Activated CD8-positive, alpha-beta memory T cell treated with anti-CD3 and anti-CD28 coated beads, Interleukin-2, amount 50 U/mL, for 48 hours (primary cell): ENCODE results near the gene TMEM240.
A peak's percentile ranks its signal among the peaks of the same experiment; 100 is the strongest.
"Not testable (repeated sequence)": the region's sequence is repeated elsewhere in the genome, so short reads cannot be mapped to it uniquely, and the experiment has no call there.

ENCODE experiments used
- DNase-seq: peaks from one replicate; pipeline ENCODE4 v3.0.0-alpha.2; 2020

Gene TMEM240

DNA sequence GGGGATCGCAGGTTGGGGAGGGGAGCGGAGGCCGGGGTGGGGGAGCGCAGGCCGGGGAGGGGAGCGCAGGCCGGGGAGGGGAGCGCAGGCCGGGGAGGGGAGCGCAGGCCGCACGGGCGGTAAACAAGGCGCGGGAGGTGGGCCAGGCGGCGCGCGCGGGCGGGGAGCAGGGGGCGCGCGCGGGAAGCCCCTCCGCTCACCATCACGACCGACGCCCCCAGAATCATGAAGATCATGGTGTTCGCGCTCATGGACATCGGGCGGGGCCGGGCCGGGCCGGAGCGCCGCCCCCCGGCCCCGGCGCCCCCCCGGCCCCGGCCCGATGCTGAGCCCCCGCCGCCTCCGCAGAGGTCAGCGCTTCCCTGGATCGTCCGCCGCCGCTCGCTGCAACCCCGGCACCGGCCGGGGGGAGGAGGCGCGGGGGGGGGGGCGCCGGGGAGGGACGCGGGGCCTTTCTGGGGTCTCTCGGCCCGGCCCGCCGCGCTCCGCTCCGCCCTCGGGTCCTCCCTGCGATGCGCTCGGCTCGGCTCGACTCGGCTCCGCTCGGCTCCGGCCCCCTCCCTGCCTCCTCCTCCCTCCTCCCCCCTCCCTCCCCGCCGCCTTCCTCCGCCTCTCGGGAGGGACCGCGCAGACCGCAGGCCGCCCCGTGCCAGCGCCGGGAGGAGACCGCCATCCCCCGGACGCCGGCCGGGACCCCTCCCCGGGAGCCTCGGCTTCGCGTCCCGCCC lies at the start of gene TMEM240:
TSS of gene TMEM240 (minus strand) at position 535 of the 728 bp plus-strand sequence. CDS start at position 257, 278 bp downstream.
- DNase-seq: peak; percentile 81

DNA sequence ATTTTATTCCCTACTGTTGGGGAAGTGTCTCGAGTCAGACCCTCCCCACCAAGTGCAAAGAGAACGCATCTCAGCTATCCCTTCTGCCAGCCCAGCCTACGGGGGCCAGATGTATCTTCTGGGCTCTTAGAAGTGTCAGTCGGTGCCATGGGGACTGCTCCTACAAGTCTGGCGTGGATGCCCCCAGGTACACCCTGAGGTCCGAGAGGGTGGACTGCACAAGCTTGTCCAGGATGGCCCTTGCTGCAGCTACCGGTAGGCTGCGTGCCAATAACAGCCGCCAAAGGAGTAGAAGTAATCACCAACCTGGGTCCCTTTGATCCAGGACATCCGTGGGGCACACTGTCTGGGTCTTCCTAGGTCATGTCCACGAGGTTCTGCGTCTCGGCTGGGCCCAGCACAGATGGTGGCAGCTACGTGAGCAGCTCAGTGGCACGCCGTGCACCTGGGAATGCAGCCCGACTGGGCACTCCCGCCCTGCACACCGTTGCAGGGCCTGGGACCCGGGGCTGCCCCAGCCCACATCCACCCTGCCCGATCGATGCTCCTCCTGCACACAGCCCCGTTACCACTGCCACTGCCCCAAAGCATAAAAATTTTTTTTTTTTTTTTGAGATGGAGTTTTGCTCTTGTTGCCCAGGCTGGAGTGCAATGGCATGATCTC lies 43.1 kb upstream of the TMEM240 start:
- no peak for DNase-seq

DNA sequence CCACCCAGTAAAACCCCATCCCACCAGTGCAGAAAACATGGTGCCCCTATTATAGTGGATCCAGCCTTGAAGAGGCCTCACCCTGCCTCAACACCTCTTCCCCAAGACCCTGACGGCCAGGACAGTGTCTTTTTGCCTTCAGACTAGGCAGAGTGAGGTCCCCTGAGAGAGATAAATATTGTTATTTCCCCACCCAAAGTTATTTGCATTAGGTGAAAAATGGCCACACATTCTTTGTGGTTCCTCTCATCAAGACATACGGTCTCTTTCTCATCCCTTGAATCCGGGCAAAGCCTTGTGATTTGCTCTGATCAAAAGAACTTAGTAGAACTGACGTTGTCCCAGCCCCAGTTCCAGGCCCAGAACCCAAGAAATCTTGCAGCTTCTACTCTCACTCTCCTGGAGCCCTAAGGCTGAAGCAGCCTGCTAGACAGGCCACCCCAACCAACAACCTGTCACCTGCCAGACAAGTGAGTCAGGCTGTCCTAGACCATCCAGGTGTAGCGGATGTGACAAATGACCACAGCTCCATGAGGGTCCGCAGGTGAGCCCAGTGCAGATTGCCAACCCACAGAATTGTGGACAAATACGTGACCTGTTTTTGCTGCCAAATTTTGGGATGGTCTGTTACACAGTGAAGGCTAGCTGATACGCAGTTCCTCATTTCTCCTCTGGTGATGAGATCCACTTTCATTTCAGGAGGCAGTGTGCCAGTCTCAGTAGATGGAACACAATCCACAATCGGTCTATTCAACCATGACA lies 42.3 kb upstream of the TMEM240 start:
- DNase-seq: no peak

DNA sequence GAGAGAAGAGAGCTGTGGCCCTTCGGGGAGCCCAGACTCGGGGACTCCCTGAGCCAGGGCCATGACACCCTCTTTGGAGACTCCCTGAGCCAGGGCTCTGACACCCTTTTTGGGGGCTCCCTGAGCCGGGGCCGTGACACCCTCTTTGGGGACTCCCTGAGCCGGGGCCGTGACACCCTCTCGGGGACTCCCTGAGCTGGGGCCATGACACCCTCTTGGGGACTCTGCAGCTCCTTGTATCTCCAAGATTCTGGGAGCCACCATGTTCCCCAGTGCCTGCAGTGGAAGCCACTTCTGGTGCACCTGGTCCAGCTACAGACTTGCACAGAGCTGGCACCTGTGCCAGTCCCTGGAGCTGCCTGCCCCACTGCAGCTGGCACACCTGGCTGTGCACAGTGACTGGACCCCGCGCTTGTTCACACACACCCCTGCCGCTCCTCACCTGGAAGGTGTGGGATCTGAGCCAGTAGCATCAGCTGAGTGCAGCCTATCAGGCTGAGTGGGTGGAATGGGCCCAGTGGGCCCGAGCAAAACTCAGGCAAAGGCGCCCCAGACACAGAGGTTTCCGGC lies 38.0 kb upstream of the TMEM240 start:
- no peak for DNase-seq

DNA sequence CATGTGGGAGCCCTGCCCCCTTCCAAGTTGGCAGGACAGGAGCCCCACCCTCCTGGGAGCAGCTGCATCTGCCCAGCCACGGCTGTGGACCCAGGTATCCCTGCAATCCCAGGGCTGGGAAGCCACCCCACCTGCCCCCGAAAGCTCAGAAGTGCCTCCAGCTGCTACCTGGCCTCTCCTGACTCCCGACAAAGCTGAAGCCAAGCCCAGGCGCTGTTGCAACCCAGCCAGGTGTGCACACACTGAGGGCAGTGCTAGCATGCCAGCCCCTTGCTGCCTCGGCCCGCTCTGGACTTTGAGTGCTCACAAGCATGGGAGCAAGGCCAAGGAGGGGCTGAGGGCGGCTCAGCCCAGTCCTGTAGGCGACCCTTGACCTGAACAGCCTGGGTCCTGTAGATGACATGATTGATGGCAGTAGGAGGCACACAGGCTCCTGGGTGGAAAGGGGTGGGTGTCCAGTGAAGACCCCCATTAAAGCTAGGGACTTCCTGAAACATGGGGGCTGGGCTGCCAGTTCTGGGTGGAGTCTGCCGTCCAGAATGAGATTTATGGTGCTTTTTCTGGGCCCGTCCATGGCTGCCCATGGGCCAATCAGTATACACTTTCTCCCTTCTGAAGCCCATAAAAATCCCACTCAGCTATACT lies 37.1 kb upstream of the TMEM240 start:
- DNase-seq: no peak

DNA sequence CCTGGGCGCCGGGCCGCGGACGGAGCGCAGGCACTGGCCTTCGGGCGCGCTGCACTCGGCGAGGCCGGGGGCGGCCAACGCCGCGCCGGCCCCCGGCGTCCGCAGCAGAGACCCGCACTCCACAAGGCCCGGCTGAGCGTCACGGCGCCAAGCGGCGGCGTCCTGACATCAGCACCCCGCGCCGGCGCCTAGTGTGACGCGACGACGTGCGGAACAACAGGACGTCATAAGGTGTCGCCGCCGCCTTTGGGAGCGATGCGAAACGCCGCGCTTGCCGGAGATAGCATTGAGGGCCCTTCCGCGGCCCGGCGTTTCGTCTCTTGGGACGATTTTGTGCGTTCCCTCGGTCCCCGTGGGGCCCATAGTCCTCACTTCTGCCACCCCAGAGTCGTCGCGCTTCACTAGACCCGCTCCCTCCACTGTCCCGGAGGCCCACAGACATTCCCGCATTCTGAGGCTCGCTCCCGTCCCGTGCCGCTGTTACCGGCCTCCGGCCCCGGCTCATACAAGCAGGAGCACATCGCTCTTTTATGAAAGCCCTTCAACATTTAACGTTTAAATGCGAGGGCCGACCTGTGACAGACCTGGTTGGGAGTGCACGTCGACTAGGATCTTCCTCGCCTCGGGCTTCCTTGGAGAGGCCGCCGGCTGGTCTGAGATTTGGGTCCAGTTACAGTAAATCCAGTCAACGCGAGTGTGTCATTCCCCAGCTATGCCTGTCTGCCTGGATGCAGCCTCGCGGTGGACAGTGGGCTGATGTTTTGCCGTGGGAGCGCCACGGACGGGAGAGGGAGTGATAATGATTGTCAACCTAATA lies 34.5 kb upstream of the TMEM240 start, which contains the start of gene SSU72:
TSS of gene SSU72 (minus strand) at position 143 of the 817 bp plus-strand sequence. CDS start 306 bp downstream, outside the sequence.
- peak; percentile 98 for DNase-seq

DNA sequence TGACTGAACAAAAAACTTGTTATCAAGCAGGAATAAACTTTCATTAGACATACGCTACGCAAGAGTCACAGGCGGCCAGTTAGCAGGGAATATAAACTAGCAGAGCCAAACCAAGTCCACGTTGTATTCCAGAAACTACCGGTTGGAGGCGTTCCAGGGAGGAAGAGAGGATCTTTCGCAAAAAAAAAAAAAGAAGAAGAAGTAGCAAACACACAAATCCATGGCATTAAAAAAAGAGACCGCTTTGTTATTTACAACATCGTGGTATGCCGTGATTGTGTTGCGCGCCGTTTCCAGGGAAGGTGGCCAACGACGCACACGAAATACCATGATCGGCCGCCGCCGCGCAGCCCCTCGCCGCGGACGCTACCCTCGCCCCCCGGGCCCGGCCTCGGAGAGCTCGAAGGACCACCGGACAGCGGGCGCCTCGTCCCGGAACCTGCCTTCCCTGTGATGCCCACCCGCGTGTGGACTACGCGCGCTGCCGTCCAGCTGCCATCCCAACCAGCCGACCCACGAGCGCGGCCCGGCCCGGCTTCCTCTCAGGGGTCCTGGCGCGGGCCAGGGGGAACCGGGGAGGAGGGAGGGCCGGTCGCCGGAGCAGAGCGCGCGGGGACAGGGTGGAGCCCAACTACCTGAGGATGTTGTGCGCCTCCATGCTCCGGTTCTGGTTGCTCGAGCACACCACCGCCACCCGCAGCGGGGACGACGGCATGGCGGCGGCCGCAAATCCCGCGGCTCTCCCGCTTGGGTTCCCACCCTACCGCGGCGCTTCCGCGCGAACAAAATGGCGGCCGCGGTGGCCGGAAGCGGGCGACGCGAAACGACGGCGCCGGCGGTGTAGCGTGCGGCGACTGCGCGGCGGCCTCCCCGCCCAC lies 33.7 kb upstream of the TMEM240 start:
- DNase-seq: peak; percentile 86

DNA sequence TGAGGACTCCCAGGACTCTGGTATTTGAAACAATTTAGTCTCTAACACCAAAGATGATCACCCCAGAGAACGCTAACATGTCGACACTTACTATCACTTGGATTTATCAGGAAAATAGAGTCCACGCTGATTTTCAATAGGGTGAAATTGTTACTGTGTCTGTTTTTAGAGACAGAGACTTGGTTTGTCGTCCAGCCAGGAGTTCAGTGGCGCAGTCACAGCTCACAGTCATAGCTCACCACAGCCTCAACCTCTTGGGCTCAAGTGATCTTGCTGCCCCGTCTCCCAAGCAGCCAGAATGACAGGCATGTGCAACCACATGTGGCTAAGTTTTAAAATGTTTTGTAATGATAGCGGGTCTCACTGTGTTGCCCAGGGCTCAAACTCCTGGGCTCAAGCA lies 28.9 kb upstream of the TMEM240 start:
- no peak for DNase-seq

DNA sequence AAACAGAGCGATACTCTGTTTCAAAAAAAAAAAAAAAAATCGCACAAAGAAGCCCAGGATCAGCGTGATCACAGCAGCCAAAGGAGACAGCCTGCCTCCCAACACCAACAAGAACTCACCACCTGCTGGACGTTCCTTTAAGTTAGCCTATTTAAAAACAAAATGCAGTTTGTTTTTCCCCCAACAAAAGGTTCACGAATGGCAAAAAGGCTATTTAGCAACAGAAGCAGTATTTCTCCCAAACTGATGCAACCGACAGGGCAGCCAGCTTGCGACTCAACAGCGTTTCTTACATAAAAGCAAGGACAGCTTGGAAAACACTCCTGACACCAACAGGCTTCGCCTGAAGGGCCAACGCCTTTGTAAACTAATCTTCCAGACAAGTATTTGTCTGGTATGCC lies 27.5 kb upstream of the TMEM240 start:
- no peak for DNase-seq

DNA sequence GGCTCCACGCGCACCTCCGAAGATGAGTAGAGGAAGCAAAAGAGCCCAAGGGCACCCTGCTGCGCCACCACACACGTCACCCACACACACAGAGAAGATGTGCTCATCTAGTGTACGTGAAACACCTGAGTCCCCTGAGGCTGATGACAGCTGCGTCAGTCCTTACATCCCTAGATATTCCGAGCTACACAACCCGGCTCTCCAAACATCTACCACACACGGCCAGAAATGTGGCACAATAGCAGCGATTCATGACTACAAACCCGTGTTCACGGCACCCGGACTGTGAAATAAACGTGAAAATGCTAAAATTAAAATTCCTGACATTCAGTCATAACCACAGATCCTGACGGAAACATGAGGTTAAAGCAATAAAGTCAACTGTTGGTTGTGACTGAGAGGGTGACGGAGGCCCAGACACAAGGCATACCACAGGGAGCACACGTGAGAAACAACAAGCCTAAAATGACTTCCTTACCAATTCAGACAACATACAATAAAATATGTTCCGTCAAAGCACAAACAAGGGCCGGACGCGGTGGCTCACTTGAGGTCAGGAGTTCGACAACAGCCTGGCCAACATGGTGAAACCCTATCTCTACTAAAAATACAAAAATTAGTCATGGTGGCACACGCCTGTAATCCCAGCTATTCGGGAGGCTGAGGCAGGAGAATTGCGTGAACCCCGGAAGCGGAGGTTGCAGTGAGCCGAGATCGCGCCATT lies 26.9 kb upstream of the TMEM240 start:
- DNase-seq: no peak

DNA sequence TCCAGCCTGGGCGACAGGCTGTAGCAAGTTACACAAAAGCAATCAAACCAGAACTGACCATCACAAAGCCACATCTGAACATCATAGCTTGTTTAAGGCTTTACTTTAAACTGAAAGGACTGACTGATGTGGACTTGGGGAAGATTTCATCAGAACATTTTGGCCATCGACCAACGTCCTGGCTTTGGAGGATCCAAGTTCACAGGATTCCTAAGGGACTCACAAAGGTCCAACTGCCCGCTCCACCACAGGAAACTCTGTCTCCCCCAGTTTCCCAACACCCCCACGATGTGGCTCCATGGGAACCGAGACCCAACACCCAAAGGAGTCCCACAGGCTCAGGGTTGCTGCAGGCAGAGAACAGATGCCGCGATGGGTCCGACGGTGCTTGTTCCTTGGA lies 24.9 kb upstream of the TMEM240 start:
- DNase-seq: no peak

DNA sequence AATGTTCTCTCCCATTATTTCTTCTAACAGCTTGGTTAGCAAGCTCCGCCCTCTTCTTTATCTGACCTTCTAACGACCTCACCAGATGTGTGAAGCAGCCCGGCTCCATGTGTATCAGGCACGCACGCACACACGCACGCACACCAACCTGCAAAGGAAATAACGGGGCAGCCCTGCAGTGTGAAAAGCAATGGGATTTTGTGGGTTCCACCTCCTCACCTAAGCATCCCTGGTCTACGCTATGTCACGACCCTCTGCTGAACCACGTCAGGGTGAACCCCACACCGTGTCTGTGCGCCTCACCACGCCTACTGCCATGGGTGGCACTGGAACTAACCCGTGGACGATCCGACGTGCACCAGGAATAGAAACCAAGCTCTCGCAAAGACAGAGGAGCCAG lies 23.8 kb upstream of the TMEM240 start:
- DNase-seq: no peak

DNA sequence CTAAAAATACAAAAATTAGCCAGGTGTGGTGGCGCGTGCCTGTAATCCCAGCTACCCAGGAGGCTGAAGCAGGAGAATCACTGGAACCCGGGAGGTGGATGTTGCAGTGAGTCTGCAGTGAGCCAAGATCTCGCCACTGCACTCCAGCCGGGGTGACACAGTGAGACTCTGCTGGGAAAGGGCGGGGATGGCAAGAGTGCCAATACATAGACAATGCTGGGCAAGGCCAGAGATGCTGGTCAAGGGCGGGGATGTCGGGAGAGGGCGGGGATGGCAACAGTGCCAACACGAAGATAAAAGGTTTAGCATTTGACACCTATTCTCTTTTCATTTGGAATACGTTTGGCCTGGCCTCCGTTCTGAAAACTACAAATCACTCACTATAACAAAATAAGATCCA lies 23.3 kb upstream of the TMEM240 start:
- DNase-seq: no peak

DNA sequence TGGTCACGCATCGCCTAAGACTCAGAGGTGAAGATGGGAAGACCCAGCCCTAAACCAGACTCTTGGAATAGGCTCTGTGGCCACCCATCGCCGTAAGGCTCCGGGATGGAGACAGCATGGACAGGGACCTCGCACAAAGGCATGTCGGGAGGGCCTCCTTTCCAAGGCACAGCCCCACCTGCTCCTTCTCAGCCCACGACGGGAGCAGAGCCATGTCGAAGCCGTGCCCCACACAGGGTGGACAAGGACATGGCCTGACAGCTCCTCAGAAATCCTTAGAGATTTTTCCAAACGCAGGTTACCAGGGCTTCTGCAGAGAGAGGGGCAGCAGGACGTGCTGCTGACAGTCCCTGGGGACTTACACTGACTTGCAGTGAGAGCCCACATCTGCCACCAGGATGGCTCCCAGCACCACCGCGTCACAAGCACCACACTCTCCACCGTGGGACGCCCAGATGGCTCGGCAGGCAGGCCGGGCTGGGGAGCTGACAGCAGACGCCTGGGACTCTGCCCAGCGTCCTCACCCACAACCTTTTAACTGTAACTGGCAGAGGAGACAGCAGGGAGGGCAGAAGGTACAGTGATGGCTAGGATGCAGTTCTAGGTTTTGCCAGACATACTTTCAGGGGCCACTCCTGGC lies 22.3 kb upstream of the TMEM240 start:
- DNase-seq: peak; percentile 53

DNA sequence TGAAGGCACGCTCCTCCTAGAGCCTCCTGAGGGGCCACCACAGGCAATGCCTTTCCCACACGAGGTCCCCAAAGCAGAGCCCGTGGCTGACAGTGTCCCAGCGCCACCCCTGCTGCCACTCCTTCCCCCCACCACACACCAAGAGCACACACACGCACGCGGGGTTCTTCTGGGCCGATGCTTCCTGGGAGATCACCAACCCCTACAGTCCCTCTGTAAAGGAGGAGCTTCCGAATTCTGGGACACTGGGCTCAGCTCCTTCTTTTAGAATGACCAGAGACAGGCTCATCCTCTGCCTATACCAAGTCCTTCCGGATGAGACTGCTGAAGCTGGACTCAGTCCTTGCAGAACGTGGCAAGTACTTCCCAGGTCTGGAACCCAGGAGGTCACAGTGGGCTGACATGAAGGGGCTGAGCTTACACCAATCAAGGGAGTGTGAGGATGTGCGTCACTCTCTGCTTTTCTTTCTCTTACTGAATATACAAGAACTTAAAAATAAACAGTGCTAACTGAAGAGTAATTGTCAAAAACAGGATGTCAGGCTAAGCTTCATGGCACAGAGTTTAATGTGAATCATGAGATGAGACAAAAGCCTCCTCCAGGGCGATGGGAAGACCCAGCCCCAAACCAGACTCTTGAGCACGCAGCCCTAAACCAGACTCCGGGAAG lies 21.5 kb upstream of the TMEM240 start:
- peak; percentile 50 for DNase-seq

DNA sequence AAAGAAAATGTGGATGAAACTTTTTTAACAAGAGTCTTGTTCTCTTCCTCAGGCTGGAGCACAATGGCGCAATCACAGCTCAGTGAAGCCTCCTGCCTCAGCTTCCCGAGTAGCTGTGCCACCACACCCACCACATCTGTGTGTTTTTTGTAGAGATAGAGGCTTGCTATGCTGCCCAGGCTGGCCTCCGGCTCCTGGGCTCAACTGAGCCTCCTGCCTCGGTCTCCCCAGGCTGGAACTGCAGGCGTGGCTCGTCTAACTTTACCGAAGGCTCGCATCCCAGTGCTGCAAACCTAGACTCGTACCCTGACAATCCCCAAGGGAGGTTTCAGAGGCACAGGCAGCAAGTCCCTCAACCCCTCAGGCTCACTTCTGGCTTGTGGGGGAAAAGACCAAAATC lies 19.8 kb upstream of the TMEM240 start:
- DNase-seq: no peak

DNA sequence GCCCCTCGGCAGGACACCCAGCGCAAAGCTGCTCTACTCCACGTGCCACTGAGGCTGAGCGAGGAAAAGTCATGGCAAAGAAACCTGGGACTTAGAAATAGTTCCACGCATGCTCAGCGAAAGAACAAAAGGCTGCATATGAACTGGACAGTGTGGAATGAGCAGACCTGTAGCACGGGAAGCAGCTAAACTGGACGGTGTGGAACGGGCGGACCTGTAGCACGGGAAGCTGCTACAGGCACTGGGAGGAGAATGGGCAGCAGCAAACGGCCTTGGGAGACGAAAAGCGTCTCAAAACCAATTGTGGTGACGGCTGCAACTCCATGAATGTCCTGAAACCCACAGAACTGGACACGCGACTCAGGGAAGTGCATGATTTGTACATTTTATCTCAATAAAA lies 18.6 kb upstream of the TMEM240 start:
- DNase-seq: no peak

DNA sequence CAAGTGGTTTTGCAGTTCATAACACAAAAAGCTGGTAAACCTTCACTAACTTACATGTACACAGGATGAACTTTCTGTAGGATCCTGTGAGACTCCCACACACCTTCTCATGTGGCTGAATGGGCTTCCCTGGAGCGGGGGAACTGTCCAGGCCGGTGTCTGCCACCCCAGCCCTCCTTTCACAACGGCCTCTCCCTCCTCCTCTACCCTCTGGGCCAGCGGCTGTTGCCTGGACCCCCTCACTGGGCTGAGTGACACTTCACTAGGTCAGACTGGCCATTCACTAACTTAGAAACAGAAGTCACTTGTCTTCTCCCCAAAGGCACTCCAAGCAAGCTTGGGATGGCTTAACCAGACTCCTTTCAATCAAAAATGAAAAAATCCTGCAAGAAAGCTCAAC lies 18.2 kb upstream of the TMEM240 start:
- no peak for DNase-seq

DNA sequence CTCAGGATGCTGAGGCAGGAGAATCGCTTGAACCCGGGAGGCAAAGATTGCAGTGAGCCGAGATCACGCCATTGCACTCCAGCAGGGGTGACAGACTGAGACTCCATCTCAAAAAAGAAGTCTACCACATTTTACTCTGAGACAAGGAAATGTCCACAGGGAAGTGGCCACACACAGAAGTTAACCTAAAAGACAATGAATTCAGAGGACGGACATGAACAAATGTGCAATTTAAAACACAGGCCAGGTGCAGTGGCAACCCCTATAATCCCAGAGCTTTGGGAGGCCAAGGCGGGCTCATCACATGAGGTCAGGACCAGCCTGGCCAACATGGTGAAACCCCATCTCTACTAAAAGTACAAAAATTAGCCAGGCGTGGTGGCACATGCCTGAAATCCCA lies 17.3 kb upstream of the TMEM240 start:
- not testable (repeated sequence) for DNase-seq
